Left forelimb (tissue), 1 donor: ENCODE measurements around the gene SLC1A5.

Source experiments
- DNase-seq: peaks from one replicate; pipeline ENCODE4 v3.0.0-alpha.2; 2018; ENCODE audit warnings: low spot score

The SLC1A5 gene

DNA sequence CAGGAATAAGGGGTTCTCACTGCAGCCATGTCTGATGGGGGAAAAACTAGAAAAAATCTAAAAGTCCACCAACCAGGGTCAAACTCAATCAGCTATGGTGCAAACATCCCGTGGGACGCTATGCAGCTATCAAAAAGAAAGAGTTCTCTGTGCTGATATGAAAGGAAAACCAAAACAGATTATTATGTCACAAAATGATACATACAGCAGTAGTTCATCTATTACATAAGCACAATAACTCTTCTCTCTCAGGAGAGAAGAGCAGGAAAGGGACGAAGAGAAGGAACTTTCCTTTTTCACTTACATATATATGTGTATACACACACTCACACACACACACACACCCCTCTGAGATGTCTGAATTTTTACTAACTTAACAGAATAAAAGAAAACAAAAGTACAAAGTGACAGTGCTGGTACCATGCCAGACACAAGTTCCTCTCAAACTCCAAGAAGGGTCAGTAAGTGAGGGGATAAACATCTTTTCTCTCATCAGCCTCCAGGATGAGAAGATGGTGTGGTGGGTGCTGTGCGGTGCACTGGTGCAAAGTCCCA lies 45.4 kb downstream of the SLC1A5 start:
- no peak for DNase-seq

DNA sequence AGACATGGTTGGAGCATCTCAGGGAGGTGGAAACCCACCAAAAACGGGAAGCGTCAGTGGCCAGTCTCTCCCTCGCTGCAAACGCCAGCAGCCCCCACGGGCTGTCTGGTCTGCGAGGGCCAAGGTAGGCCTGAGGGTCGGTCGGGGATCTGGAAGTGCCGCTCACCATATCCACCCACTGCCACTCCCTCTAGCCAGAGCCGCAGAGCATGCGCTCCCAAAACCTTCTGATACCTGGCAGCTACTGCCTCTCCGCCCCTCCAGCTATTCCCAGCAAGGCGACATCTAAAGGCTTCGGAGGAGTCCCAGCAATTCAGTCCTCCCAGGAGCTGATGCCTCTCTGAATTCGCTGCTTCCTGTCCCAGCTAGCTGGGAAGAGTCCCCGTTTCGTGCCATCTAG lies 46.9 kb downstream of the SLC1A5 start:
- no peak for DNase-seq

DNA sequence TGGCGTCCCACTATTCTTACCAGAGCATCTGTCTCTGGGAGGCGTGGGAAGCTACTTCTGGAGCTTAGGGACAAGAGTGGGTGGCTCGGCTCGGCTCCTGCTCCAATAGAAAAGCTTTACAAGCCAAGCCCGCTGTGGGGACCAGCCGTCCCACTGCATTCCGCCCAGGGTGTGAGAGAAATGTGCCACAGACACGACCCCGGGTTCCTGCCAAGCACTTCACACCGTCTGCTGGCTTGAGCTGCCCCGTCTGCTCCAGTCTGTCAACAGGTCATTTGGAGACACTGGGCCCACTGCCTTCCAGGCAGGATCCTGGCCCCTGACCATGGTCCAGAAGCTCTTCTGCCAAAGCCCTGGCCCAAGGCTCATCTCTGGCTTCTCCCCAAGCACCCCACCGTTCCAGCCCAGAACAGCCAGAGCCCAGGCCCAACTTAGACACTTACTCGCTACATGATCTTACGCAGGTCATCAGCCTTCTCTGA lies 49.1 kb downstream of the SLC1A5 start:
- no peak for DNase-seq

DNA sequence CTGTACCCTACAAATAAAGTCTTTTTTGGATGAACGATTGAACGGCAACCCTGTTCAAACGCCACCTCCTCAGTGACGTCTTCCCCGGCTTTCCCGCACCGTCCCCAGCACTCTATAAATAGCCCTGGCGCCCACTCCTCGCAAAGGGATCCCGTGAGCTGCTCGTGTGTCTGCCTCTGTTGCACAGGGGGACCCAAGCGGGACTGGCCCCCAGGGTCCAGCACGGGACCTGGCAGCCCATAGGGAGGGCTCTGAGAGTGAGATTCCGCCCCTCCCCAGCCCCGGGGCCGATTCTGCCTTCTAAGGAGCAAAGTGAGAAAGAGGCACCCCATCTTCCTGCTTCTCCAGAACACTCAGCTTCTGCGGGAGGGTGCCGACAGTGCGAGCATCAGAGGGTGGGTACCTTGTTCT lies 50.6 kb downstream of the SLC1A5 start:
- DNase-seq: no peak

DNA sequence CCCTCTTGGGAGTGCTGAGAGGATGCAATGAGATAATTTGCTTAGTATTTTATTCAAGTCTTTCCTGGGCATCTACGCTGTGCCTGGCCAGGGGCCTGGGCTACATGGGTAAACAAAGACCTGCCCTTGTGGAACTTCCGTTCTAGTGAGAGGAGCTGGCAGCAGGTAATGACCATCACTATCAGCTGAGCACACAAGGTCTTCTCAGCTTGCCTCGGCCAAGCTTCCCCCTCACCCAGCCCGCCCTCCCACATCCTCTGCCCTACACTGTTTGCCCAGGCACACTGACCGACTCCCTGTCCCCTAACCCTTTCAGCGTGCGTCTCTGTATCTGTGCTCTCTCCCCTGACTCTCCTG lies 51.1 kb downstream of the SLC1A5 start:
- DNase-seq: no peak

DNA sequence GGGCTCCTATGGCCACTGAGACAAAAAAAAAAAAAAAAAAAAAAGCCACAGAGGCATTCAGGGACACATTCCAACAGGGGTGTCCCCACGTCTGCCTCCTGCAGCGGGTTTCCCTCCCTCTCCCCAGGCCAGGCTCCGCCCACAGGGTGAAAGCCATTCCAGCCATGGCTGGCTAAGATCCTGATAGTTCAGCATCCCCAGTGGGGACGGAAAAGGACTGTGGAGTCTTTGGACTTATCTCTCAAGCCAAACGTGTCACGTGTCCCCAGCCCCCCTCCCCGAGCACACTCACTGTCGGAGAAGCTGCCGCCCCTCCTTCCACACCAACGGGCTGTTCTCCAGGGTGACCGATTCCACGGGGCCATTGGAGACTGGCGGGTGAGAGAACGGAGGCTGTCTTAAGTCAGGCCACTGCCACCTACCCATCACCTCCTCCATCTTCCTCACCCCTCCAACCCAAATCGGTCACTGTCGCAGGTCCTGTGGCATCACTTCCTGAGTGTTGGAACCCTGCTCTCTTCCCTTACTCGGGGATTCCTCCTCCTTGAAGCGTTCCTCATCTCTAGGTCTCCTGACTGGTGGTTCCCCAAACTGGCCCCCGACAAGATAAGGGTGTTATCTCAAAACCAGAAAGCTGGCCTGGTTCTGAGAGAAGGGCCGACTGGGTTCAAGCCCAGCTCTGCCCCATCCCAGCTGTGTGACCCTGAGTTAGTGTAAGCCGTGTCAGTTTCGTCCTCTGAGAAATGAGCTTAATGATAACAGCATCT lies 51.7 kb downstream of the SLC1A5 start:
- DNase-seq: no peak

DNA sequence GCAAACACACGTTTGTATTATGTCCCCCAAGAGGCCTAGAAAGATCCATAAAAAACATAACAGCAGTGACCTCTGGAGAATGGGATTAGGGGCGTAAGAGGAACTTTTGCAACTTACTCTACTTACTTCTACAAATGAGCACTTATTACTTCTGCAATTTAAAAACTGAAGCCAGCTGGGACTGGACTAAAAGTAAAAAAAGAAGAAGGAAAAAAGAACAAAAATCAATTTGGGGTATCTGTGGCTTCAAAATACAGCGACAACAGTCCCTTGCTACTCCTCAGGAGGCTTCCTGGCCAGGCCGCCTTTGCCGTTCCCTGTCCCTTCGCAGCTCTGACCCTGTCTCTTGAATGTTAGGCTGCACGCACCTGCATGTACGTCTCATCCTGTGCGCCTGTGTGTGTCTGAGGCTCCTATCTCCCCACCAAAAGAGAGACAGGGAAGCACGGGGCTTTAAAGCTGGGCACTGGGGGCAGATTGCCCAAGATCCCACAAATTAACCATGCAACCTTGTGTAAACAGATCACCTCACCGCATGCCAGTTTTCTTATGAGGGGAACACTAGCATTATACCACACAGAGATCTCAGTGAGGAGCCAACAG lies 54.6 kb downstream of the SLC1A5 start:
- no peak for DNase-seq

DNA sequence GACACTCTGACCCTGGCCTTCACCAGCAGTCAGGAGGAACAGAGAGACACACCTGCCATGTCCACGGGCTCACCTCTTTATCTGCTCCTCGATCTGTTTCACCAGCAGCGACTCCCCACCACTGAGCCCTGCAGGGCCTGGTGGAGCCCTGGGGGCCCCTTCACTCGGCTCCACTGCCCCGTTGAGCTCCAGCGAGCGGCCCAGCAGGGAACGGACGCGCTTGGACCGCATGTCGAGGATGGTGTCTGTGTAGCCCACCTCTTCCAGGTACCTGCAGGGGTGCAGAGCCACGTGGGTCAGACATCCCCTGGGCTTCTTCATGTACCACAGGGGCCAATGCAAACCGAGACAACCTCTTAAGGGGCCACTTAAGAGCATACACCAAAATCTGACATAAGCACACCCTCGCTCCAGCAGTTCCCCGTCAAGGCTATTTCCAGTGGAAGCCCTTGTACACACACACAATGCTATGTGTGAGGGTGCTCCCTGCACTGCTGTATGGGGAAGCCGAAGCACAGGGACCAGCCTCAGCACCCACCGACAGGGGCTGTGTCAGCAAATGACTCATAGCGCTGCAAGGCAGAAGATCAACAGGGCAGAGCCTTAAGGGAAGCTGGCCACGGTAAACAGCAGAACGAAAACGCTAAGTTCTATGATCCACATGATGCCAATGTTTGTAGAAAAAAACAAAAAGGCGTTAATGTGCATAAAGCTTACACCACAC lies 55.3 kb downstream of the SLC1A5 start:
- no peak for DNase-seq

DNA sequence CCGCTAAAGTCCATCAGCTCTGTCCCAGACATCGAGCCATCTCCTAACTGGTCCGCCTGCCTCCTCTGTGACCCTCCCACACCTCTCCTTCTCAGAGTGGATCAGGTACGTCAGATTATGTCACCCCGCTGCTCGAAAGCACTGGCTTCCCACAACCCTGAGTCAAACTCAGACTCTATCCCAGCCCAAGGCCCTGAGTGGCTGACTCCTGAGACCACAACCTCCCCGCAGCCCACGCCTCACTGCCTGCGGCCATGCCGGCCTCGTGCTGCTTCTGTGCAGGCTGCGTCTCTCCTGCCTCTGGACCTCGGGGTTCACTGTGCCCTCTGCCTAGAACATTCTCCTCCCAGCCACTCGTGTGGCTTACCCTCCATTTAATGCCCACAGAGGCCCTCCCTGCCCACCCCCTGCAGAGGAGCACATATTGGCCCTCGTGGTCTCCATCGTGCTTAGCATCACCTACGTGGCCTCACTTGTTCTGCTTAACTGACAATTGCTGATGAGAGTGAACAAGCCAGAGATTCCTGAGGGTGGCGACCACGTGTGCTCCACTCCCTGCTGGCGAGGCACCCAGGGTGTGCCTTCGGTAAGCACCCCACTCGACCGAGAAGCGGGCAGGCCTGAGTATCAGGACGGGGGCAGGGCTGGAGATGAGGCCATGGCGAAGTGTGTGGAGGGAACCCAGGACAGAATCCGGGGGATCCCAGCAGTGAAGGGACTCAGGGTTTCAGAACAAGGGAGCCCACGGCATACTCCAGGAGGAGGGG lies 56.0 kb downstream of the SLC1A5 start:
- no peak for DNase-seq

DNA sequence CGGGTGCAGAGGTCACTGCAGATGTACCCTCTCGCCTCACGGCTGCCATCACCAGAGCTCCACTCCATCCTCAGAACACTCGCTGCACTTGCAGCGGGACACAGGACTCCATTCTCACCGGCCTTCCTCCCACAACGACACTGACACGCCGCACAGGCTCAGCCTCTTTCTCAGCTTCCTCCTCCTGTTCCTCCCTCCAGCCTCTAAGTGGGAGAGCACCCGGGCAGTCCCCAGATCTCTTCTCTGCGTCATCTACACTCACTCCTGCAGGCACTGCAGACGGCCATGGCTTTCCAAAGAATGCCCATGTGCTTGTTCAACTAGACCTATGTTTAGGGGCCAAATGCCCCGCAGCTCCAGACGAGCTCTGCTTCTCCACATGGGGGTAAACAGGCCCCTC lies 56.8 kb downstream of the SLC1A5 start:
- no peak for DNase-seq

DNA sequence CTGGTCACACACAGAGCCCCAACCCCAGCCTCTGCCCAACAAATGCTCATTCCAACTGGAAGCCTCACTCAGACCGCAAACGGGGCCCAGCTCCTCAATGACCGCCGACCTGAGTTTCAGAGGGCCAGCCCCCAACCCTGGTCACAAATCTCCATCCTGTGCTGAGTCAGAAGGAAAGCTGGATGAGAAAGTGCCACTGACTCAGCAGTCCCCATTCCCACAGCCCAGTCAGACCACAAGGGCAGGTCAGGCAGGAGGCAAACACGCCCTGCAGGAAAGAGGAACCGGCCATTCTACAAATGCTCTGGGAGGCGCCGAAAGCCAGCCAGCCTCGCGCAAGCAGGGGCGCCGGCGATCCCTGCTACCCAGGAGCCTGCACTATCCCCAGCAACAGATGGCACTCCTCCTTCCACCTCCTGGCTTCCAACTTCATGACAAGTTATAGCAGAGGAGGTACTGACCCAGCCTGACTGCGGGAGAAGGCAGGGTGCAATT lies 57.3 kb downstream of the SLC1A5 start:
- no peak for DNase-seq

DNA sequence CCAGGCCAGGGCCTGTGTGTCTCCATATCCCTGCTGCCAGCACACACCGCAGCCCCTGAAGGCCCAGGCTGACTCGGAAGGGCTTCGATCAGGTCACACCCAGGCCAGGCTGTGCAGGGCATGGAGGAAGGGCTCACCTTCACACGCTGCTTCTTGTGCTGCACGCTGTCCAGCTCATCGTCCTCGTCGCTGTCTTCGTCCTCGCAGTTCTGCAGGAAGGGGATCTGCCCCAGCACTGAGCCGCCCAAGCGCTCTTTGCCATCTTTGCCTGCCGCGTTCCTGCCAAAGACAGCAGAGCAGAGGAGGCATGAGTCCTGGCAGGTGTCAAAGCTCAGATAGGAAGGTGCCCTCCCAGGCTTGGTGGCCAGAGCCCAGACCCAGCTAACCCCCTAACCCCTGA lies 57.8 kb downstream of the SLC1A5 start:
- no peak for DNase-seq

DNA sequence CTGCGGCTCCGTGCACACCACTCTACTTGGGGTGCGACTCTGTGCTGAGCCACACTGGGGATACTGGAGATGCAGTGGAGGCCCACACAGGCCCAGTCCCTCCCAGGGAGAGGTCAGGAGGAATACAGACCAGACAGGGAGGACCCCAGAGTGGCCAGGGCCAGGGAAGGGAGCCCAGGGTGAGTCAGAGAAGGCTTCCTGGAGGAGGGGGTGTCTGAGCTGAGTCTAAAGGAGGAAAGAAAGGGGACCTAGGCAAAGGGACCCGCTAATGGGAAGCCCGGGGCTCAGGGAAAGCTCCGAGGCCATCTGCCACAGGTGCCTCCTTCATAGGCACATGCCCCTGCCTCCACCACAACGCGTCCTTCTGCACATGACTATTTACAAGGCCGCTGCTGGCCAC lies 58.2 kb downstream of the SLC1A5 start:
- DNase-seq: no peak

DNA sequence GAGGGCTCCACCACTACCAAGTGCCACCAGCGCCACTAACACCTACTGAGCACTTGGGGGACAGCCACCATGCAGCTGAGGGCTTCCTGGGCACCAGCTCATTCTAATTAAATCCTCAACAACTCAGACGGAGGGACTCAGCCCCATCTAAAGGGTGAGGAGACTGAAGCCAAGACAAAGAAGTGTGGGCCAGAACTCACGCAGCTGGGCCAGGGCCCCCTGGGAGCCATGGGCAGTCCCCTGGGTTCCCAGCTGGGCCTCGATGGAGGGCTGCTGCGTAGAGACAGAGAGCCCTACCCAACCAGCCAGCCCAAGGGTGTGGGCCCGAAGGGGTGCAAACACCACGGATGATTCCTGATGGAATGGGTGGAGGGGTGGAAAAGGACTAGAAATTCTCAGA lies 58.7 kb downstream of the SLC1A5 start:
- no peak for DNase-seq

DNA sequence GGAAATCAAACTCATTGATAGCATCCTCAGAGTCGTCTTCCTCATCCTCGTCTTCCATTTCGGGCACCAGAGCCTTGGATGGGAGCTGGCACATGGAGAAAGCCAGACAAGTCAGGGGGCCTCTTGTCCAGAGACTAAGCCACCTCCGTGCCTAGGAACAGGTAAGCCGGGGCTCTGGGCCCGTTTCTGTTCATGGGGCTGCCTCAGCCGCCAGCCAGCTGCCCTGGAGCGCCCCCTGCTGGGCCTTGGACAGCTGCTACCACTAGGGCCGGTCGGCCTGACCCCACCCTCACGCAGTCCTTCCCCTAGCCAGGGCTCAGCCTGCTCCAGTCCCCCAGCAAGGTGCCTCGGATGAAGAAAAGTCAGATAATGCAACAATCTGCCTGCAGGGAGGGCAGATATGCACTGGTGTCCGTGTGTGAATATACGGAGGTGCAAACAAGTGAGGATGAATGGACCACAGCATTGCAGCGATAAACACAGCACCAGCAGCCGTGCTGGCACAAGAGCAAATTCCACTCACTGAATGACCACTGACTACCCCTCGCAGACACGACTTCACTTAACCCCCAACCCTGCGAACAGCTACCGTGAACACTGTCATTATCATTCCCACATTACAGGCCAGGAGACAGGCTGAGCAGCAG lies 59.6 kb downstream of the SLC1A5 start:
- DNase-seq: no peak

DNA sequence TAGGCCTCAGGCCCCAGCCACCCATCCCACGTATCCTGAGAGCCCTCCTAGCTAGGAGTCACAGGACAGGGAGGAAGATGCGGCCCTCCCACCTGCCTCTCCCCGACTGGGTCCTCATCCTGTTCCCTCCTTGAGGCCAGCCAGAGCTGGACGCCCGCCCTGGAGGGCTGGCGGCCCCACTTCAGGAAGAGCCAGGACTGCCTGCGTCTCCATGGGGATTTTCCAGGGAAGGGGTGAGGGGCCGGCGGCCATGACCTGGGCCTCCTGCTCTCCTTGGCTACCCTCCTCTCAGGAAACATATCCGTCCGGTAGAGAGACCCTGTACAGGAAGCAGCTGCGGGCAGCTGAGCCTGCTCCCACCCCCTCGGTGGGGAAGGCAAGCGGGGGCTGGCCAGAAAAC lies 60.2 kb downstream of the SLC1A5 start:
- DNase-seq: no peak

DNA sequence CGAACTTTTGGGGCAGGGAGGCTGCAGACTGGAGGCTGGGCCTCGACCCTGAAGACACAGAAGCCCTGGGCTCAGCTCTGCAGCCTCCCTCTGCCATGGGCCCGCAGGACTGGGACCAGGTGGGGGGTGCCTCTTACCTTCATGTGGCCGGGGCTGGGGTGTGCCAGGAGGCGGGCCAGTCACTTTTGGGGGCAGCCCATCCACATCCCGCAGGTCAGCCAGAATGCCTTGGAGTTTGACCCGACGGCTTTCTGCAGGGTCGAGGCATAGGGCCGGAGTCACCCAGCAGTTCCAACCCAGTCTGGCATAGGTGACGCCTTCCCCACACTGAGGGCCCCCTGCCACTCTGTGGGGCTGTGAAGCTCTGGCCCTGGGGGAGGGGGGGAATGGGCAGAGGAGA lies 60.6 kb downstream of the SLC1A5 start:
- DNase-seq: no peak

DNA sequence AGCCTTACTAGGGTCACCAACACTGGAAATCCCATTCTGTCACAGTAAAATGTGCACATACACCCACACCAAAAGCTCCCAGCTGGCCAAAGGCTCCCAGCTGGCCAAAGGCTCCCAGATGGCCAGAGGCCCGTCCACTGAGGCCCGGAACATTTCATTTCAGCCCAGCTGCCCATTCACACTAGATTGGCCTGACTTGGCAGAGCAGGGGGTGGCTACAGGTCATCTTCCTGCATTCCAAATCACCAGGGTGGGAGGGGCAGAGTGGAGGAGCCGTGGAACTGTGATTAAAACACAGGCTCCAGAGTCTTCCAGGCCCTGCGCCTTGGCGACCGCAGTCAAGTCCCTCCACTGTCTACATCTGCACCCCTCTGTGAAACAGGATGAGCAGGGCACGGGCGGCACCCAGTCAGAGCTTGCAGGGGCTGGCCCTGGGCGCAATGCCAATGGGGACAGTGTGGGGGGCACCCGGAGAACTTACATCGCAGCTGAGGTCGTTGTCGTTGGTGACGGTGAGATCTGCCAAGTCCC lies 61.4 kb downstream of the SLC1A5 start:
- DNase-seq: no peak

DNA sequence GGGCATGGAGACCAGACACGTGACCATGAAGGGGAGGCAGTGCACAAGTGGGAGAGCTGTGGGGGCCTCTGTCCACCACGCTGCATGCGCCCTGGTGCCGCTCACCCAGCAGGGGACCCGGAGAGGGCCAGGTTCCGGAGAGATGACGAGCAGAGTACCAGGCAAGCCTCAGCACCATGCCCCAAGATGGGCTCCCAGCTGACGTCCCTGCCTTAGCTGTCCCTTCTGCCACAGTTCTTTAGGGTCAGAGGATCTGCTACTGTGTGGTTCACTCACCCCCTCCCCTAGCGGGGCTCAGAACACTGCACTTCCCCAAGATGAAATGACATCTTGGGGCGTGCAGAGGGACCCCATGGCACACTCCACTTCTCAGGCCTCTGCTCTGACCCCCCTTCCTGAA lies 61.8 kb downstream of the SLC1A5 start:
- DNase-seq: no peak

DNA sequence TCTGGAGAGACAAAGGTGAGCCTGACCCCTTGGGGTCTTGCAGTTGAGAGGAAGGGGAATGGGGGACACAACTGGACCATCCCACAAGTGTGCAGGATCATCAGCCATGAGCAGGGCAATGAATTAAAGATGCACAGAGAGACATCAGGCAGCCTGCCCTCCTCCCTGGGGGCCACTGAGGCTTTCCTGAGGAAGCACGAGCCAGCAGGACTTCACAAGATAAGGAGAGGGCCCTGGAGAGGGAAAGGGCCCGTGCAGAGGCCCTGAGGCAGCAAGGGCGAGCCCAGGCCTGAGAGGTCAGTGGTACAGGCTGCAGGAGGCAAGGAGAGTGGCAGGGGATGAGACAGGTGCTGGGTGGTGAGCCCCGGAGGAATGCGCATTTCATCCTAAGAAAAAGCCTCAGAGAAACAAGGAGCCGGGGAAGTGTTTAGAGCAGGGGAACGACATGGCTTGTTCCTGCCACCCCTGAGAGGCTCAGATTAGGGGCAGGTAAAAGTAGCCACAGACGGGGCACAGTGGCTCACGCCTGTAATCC lies 62.5 kb downstream of the SLC1A5 start:
- no peak for DNase-seq
